Stimulated activated CD8-positive, alpha-beta memory T cell treated with anti-CD3 and anti-CD28 coated beads, Interleukin-4, amount 100 ng/mL, for 4 hours (primary cell): Measurements from ENCODE around the gene WIPI1.
"Not testable (repeated sequence)": the region's sequence is repeated elsewhere in the genome, so short reads cannot be mapped to it uniquely, and the experiment has no call there.

ENCODE experiments used
- DNase-seq, 2 donors: peaks; one replicate each; pipeline ENCODE4 v3.0.0-alpha.2; 2020; ENCODE audit warnings: low read depth in 2 of 2, low spot score in 1 of 2

The WIPI1 gene

GRCh38 chr17:68457168-68457538 is at the start of gene WIPI1:
TSS of gene WIPI1 (minus strand) at chr17:68457496. CDS start at chr17:68457421, 75 bp downstream.
- peak in 1 of 2 donors; percentile 8 for DNase-seq

GRCh38 chr17:68505951-68506350 is 48.7 kb upstream of the WIPI1 start:
- no peak for DNase-seq

GRCh38 chr17:68501074-68501473 is 43.8 kb upstream of the WIPI1 start:
- DNase-seq, result no peak

GRCh38 chr17:68499587-68499986 is 42.3 kb upstream of the WIPI1 start:
- DNase-seq, result no peak

- DNase-seq, result no peak
Measured at GRCh38 chr17:68498479-68499326, 41.4 kb upstream of the WIPI1 start.

- no peak for DNase-seq
Measured at GRCh38 chr17:68497885-68498319, 40.6 kb upstream of the WIPI1 start.

- no peak for DNase-seq
Measured at GRCh38 chr17:68495081-68495480, 37.8 kb upstream of the WIPI1 start.

GRCh38 chr17:68492394-68493054 is 35.2 kb upstream of the WIPI1 start:
- DNase-seq, result not testable (repeated sequence)

- DNase-seq, result no peak
Measured at GRCh38 chr17:68491381-68492231, 34.3 kb upstream of the WIPI1 start.

GRCh38 chr17:68489919-68490318 is 32.6 kb upstream of the WIPI1 start:
- DNase-seq, result no peak

- DNase-seq, result no peak
Measured at GRCh38 chr17:68484458-68484857, 27.2 kb upstream of the WIPI1 start.

GRCh38 chr17:68482576-68483041 is 25.3 kb upstream of the WIPI1 start:
- DNase-seq, result no peak

- DNase-seq, result no peak
Measured at GRCh38 chr17:68480885-68481284, 23.6 kb upstream of the WIPI1 start.

GRCh38 chr17:68470961-68471360 is 13.7 kb upstream of the WIPI1 start:
- DNase-seq, result no peak

GRCh38 chr17:68468788-68469187 is 11.5 kb upstream of the WIPI1 start:
- no peak for DNase-seq

- DNase-seq, result no peak
Measured at GRCh38 chr17:68468334-68468733, 11.0 kb upstream of the WIPI1 start.

GRCh38 chr17:68463211-68464019 is 6.1 kb upstream of the WIPI1 start:
- no peak for DNase-seq

- DNase-seq, result peak; percentile 37 to 40
Measured at GRCh38 chr17:68462381-68463210, 5.3 kb upstream of the WIPI1 start.

- no peak for DNase-seq
Measured at GRCh38 chr17:68461589-68461988, 4.3 kb upstream of the WIPI1 start.

- DNase-seq, result no peak
Measured at GRCh38 chr17:68461122-68461539, 3.8 kb upstream of the WIPI1 start.
